GM23338 (cell line): ENCODE results near the gene CMTR1. TPM values are rescaled to one million over a fixed set of nuclear protein-coding genes. Genes with fewer than 3 reads are reported as not detected.

ENCODE experiments used
- ATAC-seq: fragments of 200-7000 bp; cut with Tn5 transposase; 3 replicates; pipeline ENCODE4 v1.9.1; 2020
- DNase-seq: peaks from one replicate; pipeline ENCODE4 v3.0.0-alpha.2; 2015; ENCODE audit warnings: low spot score
- H2AFZ ChIP-seq: fragments of 200-600 bp; sonication (generic); 2 replicates; pipeline ENCODE4 v1.8.0; 2016; ENCODE audit warnings: antibody characterized with exemption, mild to moderate bottlenecking, moderate library complexity
- H3F3A ChIP-seq: fragments of 200-600 bp; sonication (generic); replicated peaks from 2 replicates; pipeline ENCODE4 v1.8.0; 2017; ENCODE audit warnings: antibody characterized with exemption, mixed run types, low read depth
- H3K27ac ChIP-seq: fragments of 200-600 bp; sonication (generic); 2 replicates; pipeline ENCODE4 v1.6.1; 2016; ENCODE audit warnings: low read depth
- H3K27me3 ChIP-seq: fragments of 200-600 bp; sonication (generic); 2 replicates; pipeline ENCODE4 v1.8.0; 2016; ENCODE audit warnings: mild to moderate bottlenecking, mixed run types, moderate library complexity; ENCODE audit not compliant: insufficient read depth
- H3K36me3 ChIP-seq: fragments of 200-600 bp; sonication (generic); 2 replicates; pipeline ENCODE4 v1.8.0; 2016; ENCODE audit warnings: mild to moderate bottlenecking; ENCODE audit not compliant: insufficient read depth
- H3K4me1 ChIP-seq: fragments of 200-600 bp; sonication (generic); 2 replicates; pipeline ENCODE4 v1.8.0; 2016; ENCODE audit warnings: mild to moderate bottlenecking, moderate library complexity; ENCODE audit not compliant: insufficient read depth
- H3K4me2 ChIP-seq: fragments of 200-600 bp; sonication (generic); 2 replicates; pipeline ENCODE4 v1.7.1; 2017; ENCODE audit warnings: mixed run types
- H3K4me3 ChIP-seq: fragments of 200-600 bp; sonication (generic); 2 replicates; pipeline ENCODE4 v1.6.1; 2016; ENCODE audit warnings: mixed run types
- H3K79me2 ChIP-seq: fragments of 200-600 bp; sonication (generic); replicated peaks from 2 replicates; pipeline ENCODE4 v1.8.0; 2017; ENCODE audit warnings: mild to moderate bottlenecking; ENCODE audit not compliant: insufficient read depth
- H3K9me2 ChIP-seq: fragments of 200-600 bp; sonication (generic); 2 replicates; pipeline ENCODE4 v1.8.0; 2017; ENCODE audit not compliant: insufficient read depth
- H4K20me1 ChIP-seq: fragments of 200-600 bp; sonication (generic); replicated peaks from 2 replicates; pipeline ENCODE4 v1.8.0; 2017; ENCODE audit warnings: mild to moderate bottlenecking; ENCODE audit not compliant: insufficient read depth
- H3K27ac Mint-ChIP-seq: 2 replicates; pipeline ENCODE4 v1.8.0; 2020; ENCODE audit warnings: inconsistent platforms, mild to moderate bottlenecking, moderate library complexity, mixed read lengths
- H3K27me3 Mint-ChIP-seq: 3 replicates; pipeline ENCODE4 v1.8.0; 2022; ENCODE audit warnings: low read depth, mild to moderate bottlenecking, moderate library complexity, mixed read lengths, inconsistent platforms; ENCODE audit not compliant: insufficient read depth, poor library complexity
- H3K36me3 Mint-ChIP-seq: 3 replicates; pipeline ENCODE4 v1.8.0; 2021; ENCODE audit warnings: low read depth, mild to moderate bottlenecking, inconsistent platforms, moderate library complexity, mixed read lengths
- H3K4me1 Mint-ChIP-seq: 3 replicates; pipeline ENCODE4 v1.8.0; 2020; ENCODE audit warnings: mild to moderate bottlenecking, inconsistent platforms, mixed read lengths
- H3K4me3 Mint-ChIP-seq: 3 replicates; pipeline ENCODE4 v1.8.0; 2021; ENCODE audit warnings: moderate library complexity, mild to moderate bottlenecking, inconsistent platforms, mixed read lengths
- H3K9me3 Mint-ChIP-seq: 3 replicates; pipeline ENCODE4 v1.8.0; 2020; ENCODE audit warnings: moderate library complexity, mild to moderate bottlenecking, inconsistent platforms, mixed read lengths
- CREB1 ChIP-seq: fragments of 250-450 bp; sonication (Bioruptor Pico); IDR thresholded peaks from 2 replicates; pipeline ENCODE4 v1.5.0; 2020; ENCODE audit warnings: low read depth, mild to moderate bottlenecking, moderate library complexity
- CTCF ChIP-seq, 2 experiments: fragments of 200-600 bp in 1 of 2; sonication (generic) in 1 of 2; conservative IDR thresholded peaks; 2 replicates each; pipeline versions ENCODE4 v1.5.1 to v1.6.1; 2016 to 2017; ENCODE audit warnings: antibody characterized with exemption in 2 of 2, low read depth in 2 of 2, mild to moderate bottlenecking in 2 of 2, moderate library complexity in 1 of 2
- ETS1 ChIP-seq: IDR thresholded peaks from 2 replicates; pipeline ENCODE4 v1.6.1; 2016; ENCODE audit warnings: antibody characterized with exemption
- EZH2 ChIP-seq: fragments of 200-600 bp; sonication (generic); IDR thresholded peaks from one replicate; pipeline ENCODE4 v1.8.0; 2017; ENCODE audit warnings: antibody characterized with exemption, mild to moderate bottlenecking, low read depth; ENCODE audit not compliant: unreplicated experiment
- EZH2phosphoT487 ChIP-seq: fragments of 200-600 bp; sonication (generic); IDR thresholded peaks from one replicate; pipeline ENCODE4 v1.8.1; 2018; ENCODE audit warnings: antibody characterized with exemption; ENCODE audit not compliant: unreplicated experiment
- JUNB ChIP-seq: IDR thresholded peaks from one replicate; pipeline ENCODE4 v1.6.1; 2016; ENCODE audit warnings: antibody characterized with exemption; ENCODE audit not compliant: unreplicated experiment
- NANOG ChIP-seq: IDR thresholded peaks from 2 replicates; pipeline ENCODE4 v1.6.1; 2016; ENCODE audit warnings: antibody characterized with exemption, borderline replicate concordance
- POLR2AphosphoS5 ChIP-seq: IDR thresholded peaks from 2 replicates; pipeline ENCODE4 v1.6.1; 2016; ENCODE audit warnings: antibody characterized with exemption, low read depth
- STAT1 ChIP-seq: IDR thresholded peaks from one replicate; pipeline ENCODE4 v1.6.1; 2016; ENCODE audit warnings: antibody characterized with exemption; ENCODE audit not compliant: unreplicated experiment
- ZNF114 ChIP-seq: fragments of 250-450 bp; sonication (Bioruptor Pico); IDR thresholded peaks from 2 replicates; pipeline ENCODE4 v1.5.0; 2020; ENCODE audit warnings: mild to moderate bottlenecking, moderate library complexity
- ZNF331 ChIP-seq: fragments of 250-450 bp; sonication (Bioruptor Pico); IDR thresholded peaks from 2 replicates; pipeline ENCODE4 v1.5.0; 2020; ENCODE audit warnings: low read depth, mild to moderate bottlenecking, moderate library complexity
- polyA plus RNA-seq: library from polyadenylated mRNA; unstranded; fragments of >200 nt; fragmentation: Nextera tagmentation; extraction: Ambion mirVana; gene quantifications from 2 replicates; pipeline ENCODE4 v1.2.1, GENCODE V29; 2016
- total RNA-seq: library from RNA; depleted of rRNA; stranded (reverse); fragments of >200 nt; shearing (Covaris generic); gene quantifications from 2 replicates; pipeline ENCODE4 v1.2.3, GENCODE V29; 2014
- TF ChIP-seq, protein P1 (sequence below): IDR thresholded peaks from one replicate; pipeline ENCODE4 v1.6.1; 2018; ENCODE audit warnings: antibody characterized with exemption; ENCODE audit not compliant: unreplicated experiment
- TF ChIP-seq, protein P2 (sequence below): fragments of 250-450 bp; sonication (Bioruptor Pico); IDR thresholded peaks from 2 replicates; pipeline ENCODE4 v1.5.0; 2020; ENCODE audit warnings: mild to moderate bottlenecking, moderate library complexity

Gene CMTR1
- total and polyA plus RNA-seq, 2 experiments from 2014 or later = 7.3 to 36.4 TPM

DNA sequence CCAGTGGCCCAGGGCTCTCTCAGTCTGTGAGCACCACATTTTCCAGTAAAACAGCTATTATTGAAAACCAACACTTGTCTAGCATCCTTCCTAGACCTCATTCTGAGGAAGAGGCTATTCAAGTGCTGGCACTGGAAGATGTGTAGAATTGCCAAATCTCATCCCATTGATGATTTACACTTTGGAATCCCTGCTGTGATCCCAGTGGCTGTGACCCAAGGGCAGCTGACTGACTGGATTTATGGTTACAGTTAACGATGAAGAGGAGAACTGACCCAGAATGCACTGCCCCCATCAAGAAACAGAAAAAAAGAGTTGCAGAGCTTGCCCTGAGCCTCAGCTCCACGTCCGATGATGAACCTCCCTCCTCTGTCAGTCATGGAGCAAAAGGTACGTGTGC is 2.4 kb downstream of the CMTR1 start:
- peaks cover 32% of the 10 kb centered on the region for H3K79me2 ChIP-seq
- H3K4me1 ChIP-seq = peaks cover 11% of the 10 kb centered on the region
- peaks cover 19% of the 10 kb centered on the region for H3K4me1 Mint-ChIP-seq
- H4K20me1 ChIP-seq = no peaks in the 10 kb centered on the region; the same call in none of the 2 replicates
- no peak for TF ChIP-seq CTCF (conservative IDR thresholded peaks at IDR 0.05; ENCODE audit: low read depth in 2 of 2)
- no peak for TF ChIP-seq EZH2phosphoT487
- no peak for TF ChIP-seq ZNF331
- TF ChIP-seq, protein P1, sequence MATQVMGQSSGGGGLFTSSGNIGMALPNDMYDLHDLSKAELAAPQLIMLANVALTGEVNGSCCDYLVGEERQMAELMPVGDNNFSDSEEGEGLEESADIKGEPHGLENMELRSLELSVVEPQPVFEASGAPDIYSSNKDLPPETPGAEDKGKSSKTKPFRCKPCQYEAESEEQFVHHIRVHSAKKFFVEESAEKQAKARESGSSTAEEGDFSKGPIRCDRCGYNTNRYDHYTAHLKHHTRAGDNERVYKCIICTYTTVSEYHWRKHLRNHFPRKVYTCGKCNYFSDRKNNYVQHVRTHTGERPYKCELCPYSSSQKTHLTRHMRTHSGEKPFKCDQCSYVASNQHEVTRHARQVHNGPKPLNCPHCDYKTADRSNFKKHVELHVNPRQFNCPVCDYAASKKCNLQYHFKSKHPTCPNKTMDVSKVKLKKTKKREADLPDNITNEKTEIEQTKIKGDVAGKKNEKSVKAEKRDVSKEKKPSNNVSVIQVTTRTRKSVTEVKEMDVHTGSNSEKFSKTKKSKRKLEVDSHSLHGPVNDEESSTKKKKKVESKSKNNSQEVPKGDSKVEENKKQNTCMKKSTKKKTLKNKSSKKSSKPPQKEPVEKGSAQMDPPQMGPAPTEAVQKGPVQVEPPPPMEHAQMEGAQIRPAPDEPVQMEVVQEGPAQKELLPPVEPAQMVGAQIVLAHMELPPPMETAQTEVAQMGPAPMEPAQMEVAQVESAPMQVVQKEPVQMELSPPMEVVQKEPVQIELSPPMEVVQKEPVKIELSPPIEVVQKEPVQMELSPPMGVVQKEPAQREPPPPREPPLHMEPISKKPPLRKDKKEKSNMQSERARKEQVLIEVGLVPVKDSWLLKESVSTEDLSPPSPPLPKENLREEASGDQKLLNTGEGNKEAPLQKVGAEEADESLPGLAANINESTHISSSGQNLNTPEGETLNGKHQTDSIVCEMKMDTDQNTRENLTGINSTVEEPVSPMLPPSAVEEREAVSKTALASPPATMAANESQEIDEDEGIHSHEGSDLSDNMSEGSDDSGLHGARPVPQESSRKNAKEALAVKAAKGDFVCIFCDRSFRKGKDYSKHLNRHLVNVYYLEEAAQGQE = no peak
- no peak for TF ChIP-seq STAT1
- TF ChIP-seq JUNB = no peak
- TF ChIP-seq ZNF114 (CRISPR knock-in tag) = no peak
- TF ChIP-seq EZH2 = no peak
- no peak for TF ChIP-seq NANOG
- no peak for TF ChIP-seq CREB1 (CRISPR knock-in tag)
- TF ChIP-seq, protein P2, sequence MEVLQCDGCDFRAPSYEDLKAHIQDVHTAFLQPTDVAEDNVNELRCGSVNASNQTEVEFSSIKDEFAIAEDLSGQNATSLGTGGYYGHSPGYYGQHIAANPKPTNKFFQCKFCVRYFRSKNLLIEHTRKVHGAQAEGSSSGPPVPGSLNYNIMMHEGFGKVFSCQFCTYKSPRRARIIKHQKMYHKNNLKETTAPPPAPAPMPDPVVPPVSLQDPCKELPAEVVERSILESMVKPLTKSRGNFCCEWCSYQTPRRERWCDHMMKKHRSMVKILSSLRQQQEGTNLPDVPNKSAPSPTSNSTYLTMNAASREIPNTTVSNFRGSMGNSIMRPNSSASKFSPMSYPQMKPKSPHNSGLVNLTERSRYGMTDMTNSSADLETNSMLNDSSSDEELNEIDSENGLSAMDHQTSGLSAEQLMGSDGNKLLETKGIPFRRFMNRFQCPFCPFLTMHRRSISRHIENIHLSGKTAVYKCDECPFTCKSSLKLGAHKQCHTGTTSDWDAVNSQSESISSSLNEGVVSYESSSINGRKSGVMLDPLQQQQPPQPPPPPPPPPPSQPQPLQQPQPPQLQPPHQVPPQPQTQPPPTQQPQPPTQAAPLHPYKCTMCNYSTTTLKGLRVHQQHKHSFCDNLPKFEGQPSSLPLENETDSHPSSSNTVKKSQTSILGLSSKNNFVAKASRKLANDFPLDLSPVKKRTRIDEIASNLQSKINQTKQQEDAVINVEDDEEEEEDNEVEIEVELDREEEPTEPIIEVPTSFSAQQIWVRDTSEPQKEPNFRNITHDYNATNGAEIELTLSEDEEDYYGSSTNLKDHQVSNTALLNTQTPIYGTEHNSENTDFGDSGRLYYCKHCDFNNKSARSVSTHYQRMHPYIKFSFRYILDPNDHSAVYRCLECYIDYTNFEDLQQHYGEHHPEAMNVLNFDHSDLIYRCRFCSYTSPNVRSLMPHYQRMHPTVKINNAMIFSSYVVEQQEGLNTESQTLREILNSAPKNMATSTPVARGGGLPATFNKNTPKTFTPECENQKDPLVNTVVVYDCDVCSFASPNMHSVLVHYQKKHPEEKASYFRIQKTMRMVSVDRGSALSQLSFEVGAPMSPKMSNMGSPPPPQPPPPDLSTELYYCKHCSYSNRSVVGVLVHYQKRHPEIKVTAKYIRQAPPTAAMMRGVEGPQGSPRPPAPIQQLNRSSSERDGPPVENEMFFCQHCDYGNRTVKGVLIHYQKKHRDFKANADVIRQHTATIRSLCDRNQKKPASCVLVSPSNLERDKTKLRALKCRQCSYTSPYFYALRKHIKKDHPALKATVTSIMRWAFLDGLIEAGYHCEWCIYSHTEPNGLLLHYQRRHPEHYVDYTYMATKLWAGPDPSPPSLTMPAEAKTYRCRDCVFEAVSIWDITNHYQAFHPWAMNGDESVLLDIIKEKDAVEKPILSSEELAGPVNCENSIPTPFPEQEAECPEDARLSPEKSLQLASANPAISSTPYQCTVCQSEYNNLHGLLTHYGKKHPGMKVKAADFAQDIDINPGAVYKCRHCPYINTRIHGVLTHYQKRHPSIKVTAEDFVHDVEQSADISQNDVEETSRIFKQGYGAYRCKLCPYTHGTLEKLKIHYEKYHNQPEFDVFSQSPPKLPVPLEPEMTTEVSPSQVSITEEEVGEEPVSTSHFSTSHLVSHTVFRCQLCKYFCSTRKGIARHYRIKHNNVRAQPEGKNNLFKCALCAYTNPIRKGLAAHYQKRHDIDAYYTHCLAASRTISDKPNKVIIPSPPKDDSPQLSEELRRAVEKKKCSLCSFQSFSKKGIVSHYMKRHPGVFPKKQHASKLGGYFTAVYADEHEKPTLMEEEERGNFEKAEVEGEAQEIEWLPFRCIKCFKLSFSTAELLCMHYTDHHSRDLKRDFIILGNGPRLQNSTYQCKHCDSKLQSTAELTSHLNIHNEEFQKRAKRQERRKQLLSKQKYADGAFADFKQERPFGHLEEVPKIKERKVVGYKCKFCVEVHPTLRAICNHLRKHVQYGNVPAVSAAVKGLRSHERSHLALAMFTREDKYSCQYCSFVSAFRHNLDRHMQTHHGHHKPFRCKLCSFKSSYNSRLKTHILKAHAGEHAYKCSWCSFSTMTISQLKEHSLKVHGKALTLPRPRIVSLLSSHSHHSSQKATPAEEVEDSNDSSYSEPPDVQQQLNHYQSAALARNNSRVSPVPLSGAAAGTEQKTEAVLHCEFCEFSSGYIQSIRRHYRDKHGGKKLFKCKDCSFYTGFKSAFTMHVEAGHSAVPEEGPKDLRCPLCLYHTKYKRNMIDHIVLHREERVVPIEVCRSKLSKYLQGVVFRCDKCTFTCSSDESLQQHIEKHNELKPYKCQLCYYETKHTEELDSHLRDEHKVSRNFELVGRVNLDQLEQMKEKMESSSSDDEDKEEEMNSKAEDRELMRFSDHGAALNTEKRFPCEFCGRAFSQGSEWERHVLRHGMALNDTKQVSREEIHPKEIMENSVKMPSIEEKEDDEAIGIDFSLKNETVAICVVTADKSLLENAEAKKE (CRISPR knock-in tag) = no peak
- no peak for TF ChIP-seq ETS1
- no peak for TF ChIP-seq POLR2AphosphoS5
- no peak overlapping the region for H3K4me3 ChIP-seq
- no peak overlapping the region for H2AFZ ChIP-seq
- H3K27ac ChIP-seq = 0 out of 2 replicates have a peak overlapping the region, but pooled peaks have one; percentile 39
- H3K27me3 Mint-ChIP-seq = peaks cover 9% of the 10 kb centered on the region
- no peak overlapping the region for H3K4me3 Mint-ChIP-seq
- ATAC-seq = no peak
- no peaks in the 10 kb centered on the region for H3K27me3 ChIP-seq
- no peaks in the 10 kb centered on the region for H3K36me3 ChIP-seq
- no peak overlapping the region for H3K27ac Mint-ChIP-seq
- no peak overlapping the region for H3K4me2 ChIP-seq
- no peak for DNase-seq
- H3K9me2 ChIP-seq = no peaks in the 10 kb centered on the region
- H3K9me3 Mint-ChIP-seq = no peaks in the 10 kb centered on the region; the same call in 2 of the 3 replicates
- peaks cover 14% of the 10 kb centered on the region; the same call in 2 of the 3 replicates for H3K36me3 Mint-ChIP-seq
- H3F3A ChIP-seq = no peaks in the 10 kb centered on the region; the same call in 1 of the 2 replicates
